Hepatocyte (in vitro differentiated cells): ENCODE results near the gene SRPK3.

Experiments
- EZH2 ChIP-seq: fragments of 200-600 bp; sonication (generic); IDR thresholded peaks from 2 replicates; pipeline ENCODE4 v1.6.1; 2016; ENCODE audit warnings: antibody characterized with exemption, mild to moderate bottlenecking, borderline replicate concordance
- TF ChIP-seq, protein P1 (sequence below): fragments of 200-600 bp; sonication (generic); IDR thresholded peaks from 2 replicates; pipeline ENCODE4 v1.5.1; 2016; ENCODE audit warnings: antibody characterized with exemption, mild to moderate bottlenecking; ENCODE audit not compliant: poor library complexity

DNA sequence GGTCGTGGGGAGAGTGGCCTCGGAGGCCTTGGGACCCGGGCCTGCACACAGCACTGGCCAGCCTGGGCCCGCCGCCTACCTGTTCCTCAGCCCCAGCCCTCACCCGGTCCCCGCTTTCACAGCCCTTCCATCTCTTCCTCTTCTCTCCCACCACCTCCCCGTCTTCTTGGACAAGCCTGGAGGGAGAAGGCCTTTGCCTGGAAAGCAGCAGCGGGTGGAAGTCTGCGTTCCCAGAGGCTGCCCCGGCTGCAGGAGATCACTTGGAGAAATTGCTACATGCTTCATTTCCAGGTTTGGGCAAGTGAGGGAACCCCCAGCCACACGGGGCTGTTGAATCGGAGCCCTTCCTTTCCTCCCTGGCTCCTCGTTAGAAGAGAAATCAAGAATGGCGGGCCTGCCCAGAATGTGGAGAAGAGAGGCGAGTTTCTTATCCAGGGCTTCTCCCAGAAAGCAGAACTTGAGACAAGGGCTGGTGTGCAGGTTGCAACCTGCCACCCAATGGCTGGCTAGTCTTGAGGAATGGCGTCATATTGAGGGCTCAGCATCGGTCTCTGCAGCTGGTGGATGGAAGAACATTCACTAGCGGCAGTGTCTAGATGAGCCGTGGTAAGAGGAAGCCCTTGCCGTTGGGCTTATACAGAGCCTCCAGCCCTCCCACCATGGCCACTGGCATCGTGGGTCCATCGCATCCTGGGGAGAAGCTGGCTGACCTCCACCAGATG lies 50.7 kb downstream of the SRPK3 start:
- TF ChIP-seq, protein P1, sequence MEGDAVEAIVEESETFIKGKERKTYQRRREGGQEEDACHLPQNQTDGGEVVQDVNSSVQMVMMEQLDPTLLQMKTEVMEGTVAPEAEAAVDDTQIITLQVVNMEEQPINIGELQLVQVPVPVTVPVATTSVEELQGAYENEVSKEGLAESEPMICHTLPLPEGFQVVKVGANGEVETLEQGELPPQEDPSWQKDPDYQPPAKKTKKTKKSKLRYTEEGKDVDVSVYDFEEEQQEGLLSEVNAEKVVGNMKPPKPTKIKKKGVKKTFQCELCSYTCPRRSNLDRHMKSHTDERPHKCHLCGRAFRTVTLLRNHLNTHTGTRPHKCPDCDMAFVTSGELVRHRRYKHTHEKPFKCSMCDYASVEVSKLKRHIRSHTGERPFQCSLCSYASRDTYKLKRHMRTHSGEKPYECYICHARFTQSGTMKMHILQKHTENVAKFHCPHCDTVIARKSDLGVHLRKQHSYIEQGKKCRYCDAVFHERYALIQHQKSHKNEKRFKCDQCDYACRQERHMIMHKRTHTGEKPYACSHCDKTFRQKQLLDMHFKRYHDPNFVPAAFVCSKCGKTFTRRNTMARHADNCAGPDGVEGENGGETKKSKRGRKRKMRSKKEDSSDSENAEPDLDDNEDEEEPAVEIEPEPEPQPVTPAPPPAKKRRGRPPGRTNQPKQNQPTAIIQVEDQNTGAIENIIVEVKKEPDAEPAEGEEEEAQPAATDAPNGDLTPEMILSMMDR: no peak
- no peak for TF ChIP-seq EZH2
